ENCODE data around the gene LRTM1. TPM values are rescaled to one million over a fixed set of nuclear protein-coding genes. Genes with fewer than 3 reads are reported as not detected.

The LRTM1 gene
- total RNA-seq: not detected in 2 replicates

DNA sequence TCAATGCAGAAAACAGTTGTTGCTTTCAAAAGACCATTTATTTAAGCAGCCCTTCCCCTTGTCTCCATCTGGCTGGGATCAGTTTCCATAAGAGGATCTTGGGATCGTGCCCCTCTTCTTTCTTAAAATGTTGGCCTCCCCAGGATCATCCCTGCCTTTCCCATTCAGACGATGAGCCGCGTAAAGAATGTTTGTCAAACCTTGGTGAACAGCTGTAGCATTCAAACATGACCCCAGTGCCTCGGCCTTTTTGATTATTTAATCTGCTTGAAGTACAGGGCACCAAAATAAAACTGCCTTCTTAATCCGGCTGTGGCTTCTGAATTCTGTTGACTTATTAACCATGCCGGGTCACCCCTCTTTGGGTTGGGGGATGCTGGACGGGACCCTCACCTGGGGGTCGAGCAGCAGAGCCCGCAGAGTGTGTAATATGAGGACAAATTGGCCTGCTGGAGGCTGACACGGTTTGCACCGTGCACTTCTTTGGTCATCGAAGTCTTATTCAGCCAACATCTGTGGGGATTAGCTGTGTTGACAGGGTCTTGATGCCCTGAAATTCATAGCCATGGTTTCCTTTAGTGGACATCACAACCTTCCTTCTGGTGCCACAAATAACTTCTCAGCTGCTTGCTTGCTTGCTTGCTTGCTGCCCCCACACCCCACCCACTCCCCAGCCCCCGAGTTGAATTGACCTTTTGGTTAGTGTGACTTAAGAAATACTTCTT lies at the start of gene LRTM1:
Gene LRTM1, minus strand, starts transcription at position 14 of the 725 bp plus-strand sequence. CDS start 148 bp downstream, outside the sequence.

